Lung (tissue), 12 donors: Measurements from ENCODE around the gene ZNF23. TPM values are rescaled to one million over a fixed set of nuclear protein-coding genes. Genes with fewer than 3 reads are reported as not detected.

Experiments used
- ATAC-seq: fragments of 200-7000 bp; cut with Tn5 transposase; one replicate; pipeline ENCODE4 v1.9.1; 2020; ENCODE audit warnings: moderate number of reproducible peaks; ENCODE audit not compliant: insufficient read depth, low FRiP score
- DNase-seq, 3 donors: peaks; one replicate each; pipeline ENCODE4 v3.0.0-alpha.2; 2013 to 2017
- H3K27ac ChIP-seq, 2 donors: one replicate each; pipeline ENCODE4 v1.5.1; 2013; ENCODE audit warnings: mild to moderate bottlenecking in 2 of 2, moderate library complexity in 2 of 2, control low read depth in 1 of 2, inconsistent platforms in 1 of 2, low read depth in 1 of 2, low read length in 1 of 2
- H3K27me3 ChIP-seq, 3 donors: one replicate each; pipeline ENCODE4 v1.5.1; 2013; ENCODE audit warnings: low read length in 2 of 3; ENCODE audit not compliant: control insufficient read depth in 3 of 3, insufficient read depth in 3 of 3
- H3K36me3 ChIP-seq, 4 donors: one replicate each; pipeline ENCODE4 v1.5.1; 2013; ENCODE audit warnings: low read length in 4 of 4, mild to moderate bottlenecking in 1 of 4, moderate library complexity in 1 of 4; ENCODE audit not compliant: control insufficient read depth in 4 of 4, insufficient read depth in 4 of 4
- H3K4me1 ChIP-seq, 5 donors: one replicate each; pipeline ENCODE4 v1.5.1; 2013; ENCODE audit warnings: low read length in 5 of 5, mild to moderate bottlenecking in 2 of 5, moderate library complexity in 1 of 5; ENCODE audit not compliant: control insufficient read depth in 5 of 5, insufficient read depth in 5 of 5
- H3K4me3 ChIP-seq: one replicate; pipeline ENCODE4 v1.5.1; 2013; ENCODE audit warnings: mild to moderate bottlenecking, control low read depth, moderate library complexity
- H3K9ac ChIP-seq, 2 donors: one replicate each; pipeline ENCODE4 v1.5.1; 2013; ENCODE audit warnings: low read length in 2 of 2, control low read depth in 1 of 2; ENCODE audit not compliant: insufficient read depth in 1 of 2
- H3K9me3 ChIP-seq, 4 donors: one replicate each; pipeline ENCODE4 v1.5.1; 2013; ENCODE audit warnings: low read length in 3 of 4, mild to moderate bottlenecking in 1 of 4, moderate library complexity in 1 of 4; ENCODE audit not compliant: control insufficient read depth in 4 of 4, insufficient read depth in 3 of 4
- WGBS, 2 donors: extraction: QIAGEN DNeasy Blood & Tissue Kit; methylation state at CpG; one replicate each; pipeline ENCODE4 v1.1.7; 2013; 5-methylcytosine and 5-hydroxymethylcytosine counted together
- polyA plus RNA-seq, 2 donors: library from polyadenylated mRNA; stranded (reverse); fragments of 200-250 nt; gene quantifications; one replicate each; pipeline ENCODE4 v1.2.1, GENCODE V29; 2013
- total RNA-seq, 2 donors: library from RNA; depleted of rRNA in 1 of 2; stranded (reverse); fragments of >200 nt in 1 of 2; gene quantifications; one replicate each; pipeline ENCODE4 v1.2.1, GENCODE V29; 2014 to 2021
- TF ChIP-seq, protein P1 (sequence below): IDR thresholded peaks from 2 replicates; pipeline ENCODE4 v1.5.1; 2012; ENCODE audit warnings: mild to moderate bottlenecking; ENCODE audit errors: control extremely low read depth, extremely low read depth
- donor health status: control.
- donor health status: control.
- donor health status: Bipolar disorder and iron deficiency.
- donor health status: healthy.
- donor health status: DM: yes; HTN: yes; CAD: no.

ZNF23 gene
- total and polyA plus RNA-seq, 4 donors = 4.9 to 14.5 (median 10.9) TPM

DNA sequence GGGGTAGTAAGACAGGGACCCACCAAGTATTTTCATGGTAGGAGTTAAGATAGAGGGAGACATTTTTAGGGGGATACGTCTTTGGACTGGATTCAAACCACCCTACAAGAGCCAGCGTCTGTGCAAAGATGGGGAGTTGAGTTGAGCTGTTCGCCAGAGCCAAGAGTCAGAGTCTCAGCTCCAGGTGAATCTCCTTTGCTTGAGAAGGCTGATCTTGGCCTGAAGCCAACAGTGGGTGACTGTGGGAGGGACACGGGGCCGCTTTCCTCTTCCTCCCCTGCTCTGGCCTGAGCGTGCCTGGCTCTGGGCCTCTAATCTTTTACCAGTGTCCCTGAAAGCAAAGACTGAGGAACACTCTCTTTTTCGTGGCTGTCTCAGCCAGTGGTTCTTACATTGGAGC lies 25.6 kb downstream of the ZNF23 start:
- TF ChIP-seq, protein P1, sequence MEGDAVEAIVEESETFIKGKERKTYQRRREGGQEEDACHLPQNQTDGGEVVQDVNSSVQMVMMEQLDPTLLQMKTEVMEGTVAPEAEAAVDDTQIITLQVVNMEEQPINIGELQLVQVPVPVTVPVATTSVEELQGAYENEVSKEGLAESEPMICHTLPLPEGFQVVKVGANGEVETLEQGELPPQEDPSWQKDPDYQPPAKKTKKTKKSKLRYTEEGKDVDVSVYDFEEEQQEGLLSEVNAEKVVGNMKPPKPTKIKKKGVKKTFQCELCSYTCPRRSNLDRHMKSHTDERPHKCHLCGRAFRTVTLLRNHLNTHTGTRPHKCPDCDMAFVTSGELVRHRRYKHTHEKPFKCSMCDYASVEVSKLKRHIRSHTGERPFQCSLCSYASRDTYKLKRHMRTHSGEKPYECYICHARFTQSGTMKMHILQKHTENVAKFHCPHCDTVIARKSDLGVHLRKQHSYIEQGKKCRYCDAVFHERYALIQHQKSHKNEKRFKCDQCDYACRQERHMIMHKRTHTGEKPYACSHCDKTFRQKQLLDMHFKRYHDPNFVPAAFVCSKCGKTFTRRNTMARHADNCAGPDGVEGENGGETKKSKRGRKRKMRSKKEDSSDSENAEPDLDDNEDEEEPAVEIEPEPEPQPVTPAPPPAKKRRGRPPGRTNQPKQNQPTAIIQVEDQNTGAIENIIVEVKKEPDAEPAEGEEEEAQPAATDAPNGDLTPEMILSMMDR = no peak
- Histone ChIP-seq H3K4me1 (no peaks in the 10 kb centered on the region), H3K27ac (no peak overlapping the region), H3K9me3 (peaks cover 0 to 6% (median 0%) of the 10 kb centered on the region in 4 donors), H3K27me3 (peaks cover 0 to 12% (median 0%) of the 10 kb centered on the region in 3 donors), H3K9ac (no peak overlapping the region), H3K36me3 (no peaks in the 10 kb centered on the region), H3K4me3 (no peak overlapping the region)
- 81 to 86% methylated on average over 7 of the region's 7 CpGs for whole genome bisulfite sequencing, 2 donors
- DNase-seq (no peak), ATAC-seq (no peak)

DNA sequence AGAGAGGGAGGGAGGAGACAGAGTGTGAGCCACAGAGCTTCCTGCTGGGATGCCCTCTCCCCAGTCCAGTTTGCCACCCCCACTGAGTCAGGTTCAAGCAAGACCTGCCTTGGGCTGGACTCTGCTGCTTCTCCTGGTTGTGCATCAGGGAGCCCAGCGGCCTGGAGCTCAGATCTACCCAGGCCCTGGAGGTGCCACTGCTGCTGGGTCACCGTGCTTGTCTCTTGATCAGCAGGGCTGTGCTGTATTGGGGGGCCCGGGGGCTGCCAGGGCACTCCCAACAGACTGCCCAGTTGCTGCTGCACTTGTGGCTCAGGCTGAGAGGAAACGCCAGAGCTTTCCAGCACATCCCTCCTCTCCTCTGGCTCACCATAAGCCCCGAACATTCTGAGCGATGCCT lies 29.1 kb downstream of the ZNF23 start:
- Histone ChIP-seq H3K27me3 (no peaks in the 10 kb centered on the region), H3K9me3 (peaks cover 0 to 3% (median 0%) of the 10 kb centered on the region in 4 donors), H3K27ac (no peak overlapping the region), H3K4me3 (no peak overlapping the region), H3K9ac (no peak overlapping the region), H3K4me1 (no peaks in the 10 kb centered on the region), H3K36me3 (no peaks in the 10 kb centered on the region)
- TF ChIP-seq, protein P1 = no peak
- DNase-seq (no peak), ATAC-seq (no peak)
- 81 to 88% methylated on average over 5 to 6 of the region's 6 CpGs for WGBS, 2 donors

DNA sequence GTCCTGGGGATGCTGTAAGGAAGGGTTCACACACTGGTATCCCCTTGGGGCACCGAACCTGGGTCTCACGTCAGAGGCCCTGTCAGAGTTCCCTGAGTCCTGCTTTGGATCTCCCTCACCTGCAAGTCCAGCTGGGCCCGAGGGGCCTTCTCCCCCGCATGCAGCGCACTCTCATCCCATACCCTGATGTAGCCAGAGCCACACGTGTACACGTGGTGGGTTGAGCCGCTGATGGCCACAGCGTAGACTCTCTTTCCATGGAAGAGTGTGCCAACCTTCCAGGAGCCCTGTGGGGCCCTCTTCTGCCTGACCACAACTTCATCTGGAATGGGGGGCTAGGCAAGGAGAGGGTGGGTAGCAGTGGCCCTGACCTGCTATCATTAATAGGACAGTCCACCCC lies 30.1 kb downstream of the ZNF23 start:
- peaks cover 0 to 4% (median 3%) of the 10 kb centered on the region in 3 donors for H3K27me3 ChIP-seq
- 93 to 96% methylated on average over 9 of the region's 9 CpGs for WGBS, 2 donors
- TF ChIP-seq, protein P1 = no peak
- H3K9ac ChIP-seq = no peak overlapping the region
- no peak overlapping the region for H3K27ac ChIP-seq
- H3K4me1 ChIP-seq = no peaks in the 10 kb centered on the region
- ATAC-seq (no peak), DNase-seq (no peak)
- H3K9me3 ChIP-seq = peaks cover 0 to 5% (median 0%) of the 10 kb centered on the region in 4 donors
- H3K4me3 ChIP-seq = no peak overlapping the region
- H3K36me3 ChIP-seq = no peaks in the 10 kb centered on the region

DNA sequence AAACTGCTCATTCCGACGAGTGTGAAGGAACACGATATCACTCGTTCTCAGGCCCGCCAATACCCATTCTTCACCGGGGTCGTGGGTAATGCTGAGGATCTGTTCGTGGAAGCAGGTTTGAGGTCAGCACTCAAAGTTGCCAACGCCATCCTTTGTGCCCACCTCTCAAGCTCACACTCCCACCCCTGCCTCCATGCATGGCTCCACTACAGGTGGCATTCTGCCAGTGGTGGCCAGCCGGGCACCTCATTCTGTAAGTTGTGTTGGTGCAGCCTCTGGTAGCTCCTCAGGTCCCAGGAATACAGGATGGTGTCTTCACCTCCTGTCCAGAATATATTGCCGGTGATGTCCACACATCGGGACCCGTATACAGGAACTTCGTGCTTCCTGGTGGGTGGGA lies 30.9 kb downstream of the ZNF23 start:
- Histone ChIP-seq H3K4me3 (no peak overlapping the region), H3K27ac (no peak overlapping the region), H3K36me3 (no peaks in the 10 kb centered on the region), H3K9me3 (peaks cover 0 to 5% (median 0%) of the 10 kb centered on the region in 4 donors), H3K4me1 (no peaks in the 10 kb centered on the region), H3K9ac (no peak overlapping the region), H3K27me3 (peaks cover 0 to 12% (median 8%) of the 10 kb centered on the region in 3 donors)
- TF ChIP-seq, protein P1 = no peak
- DNase-seq (no peak), ATAC-seq (no peak)
- WGBS, 2 donors = 86 to 90% methylated on average over 14 of the region's 14 CpGs
